HG03060 (cell line): ENCODE results near the gene C9orf78.

ENCODE experiments used
- ATAC-seq: cut with Tn5 transposase; IDR thresholded peaks from one replicate; pipeline ENCODE4 v1.9.1; 2021; ENCODE audit warnings: low read depth, moderate number of reproducible peaks; ENCODE audit not compliant: unreplicated experiment

The C9orf78 gene

DNA sequence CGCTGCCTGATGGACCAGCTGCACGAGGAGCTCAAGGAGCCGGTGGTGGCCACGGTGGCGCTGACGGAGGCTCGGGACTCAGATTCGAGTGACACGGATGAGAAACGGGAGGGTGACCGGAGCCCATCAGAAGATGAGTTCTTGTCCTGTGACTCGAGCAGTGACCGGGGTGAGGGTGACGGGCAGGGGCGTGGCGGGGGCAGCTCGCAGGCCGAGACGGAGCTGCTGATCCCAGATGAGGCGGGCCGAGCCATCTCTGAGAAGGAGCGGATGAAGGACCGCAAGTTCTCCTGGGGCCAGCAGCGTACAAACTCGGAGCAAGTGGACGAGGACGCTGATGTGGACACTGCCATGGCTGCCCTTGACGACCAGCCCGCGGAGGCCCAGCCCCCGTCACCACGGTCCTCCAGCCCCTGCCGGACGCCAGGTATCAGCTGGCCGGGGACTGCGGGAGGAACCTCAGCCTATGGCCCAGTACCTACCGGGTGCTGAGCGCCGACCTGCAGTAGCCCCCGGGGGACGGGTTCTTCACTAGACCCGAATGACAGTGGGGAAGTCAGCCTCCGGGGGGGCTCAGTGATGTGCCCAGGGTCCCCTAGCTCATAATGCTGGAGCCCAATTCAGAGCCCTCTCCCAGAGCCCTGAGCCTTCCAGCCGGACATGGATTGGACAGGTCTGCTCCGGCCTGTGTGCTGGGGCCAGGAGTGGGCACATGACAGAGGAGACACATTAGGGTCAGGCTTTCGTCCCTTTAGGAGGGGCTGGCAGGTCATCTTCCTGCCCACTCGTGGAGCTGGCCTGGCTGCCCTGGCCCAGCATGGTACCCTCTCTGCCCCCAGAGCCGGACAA lies 33.2 kb upstream of the C9orf78 start:
- ATAC-seq = no peak

DNA sequence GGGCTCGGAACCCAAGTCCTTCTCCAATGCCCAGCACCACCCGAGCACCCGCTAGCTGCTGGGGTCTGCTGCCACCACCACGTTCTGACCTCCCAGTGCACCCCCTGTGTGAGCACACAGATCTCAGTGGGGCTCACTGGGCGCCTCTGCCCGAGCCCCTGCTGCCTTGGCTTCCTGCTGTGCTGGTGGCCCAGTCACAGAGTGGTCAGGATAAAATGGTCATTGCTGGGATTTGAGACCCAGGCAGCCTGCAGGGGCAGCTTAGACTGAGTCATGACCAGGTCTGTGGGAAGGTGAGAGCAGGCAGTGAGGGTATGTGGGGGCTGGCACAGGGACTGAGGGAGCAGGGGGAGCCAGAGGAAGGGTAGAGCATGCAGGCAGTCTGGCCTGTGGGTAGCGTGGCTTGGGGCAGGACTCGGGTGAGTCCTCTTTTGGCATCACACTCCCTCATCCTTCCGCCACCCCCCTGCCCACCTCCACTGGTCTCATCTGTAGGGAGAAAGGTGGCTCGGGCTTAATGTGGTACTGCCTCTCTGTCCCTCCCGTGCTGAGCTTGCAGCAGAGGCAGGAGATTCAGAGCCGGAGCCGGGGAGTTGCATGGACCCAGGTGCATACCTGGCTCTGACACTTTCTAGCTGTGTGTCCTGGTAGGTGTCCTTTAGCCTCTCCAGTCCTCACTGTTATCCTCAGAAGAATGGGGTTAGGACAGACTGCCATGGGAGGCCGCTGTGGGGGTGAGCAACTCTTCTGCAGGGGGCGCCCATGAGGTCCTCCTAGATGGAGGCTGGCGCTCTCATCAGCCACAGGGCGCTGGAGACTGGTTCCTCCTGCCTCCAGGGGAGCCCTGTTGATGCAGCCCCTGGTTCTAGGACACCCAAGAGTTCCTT lies 32.3 kb upstream of the C9orf78 start:
- ATAC-seq = no peak

DNA sequence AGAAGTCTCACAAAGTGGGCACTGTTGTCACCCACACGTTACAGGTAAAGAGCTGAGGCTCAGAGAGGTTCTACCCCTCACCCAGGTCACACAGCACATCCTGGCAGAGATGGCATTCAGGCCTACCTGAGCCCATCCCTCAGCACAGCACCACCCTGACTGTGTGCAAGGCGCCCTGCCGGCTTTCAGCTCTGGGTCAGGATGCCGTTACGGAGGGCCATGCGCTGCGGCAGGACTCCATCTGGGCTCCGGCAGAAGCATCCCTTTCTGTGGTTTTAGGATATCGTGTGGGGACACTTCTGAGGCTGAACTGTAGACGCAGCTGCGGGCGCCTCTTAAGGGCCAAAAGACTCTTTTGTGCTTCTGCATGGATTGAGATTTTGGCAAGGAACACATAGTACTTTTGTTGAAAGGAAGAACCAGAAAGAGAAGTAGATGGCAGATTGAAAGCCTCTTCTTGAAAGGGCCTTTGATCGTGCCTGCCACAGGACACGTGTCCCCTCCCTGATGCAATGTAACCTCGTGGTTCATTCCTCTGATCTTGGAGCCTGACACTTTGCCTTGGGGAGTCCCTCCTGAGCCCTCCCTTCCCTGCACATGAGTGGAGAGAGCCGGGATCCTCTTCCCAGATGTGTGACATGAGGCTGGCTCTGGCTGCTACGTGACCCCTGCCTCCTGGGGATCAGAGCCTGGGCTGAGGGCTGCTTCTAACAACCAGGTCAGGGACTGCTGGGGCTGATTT lies 31.5 kb upstream of the C9orf78 start:
- no peak for ATAC-seq

DNA sequence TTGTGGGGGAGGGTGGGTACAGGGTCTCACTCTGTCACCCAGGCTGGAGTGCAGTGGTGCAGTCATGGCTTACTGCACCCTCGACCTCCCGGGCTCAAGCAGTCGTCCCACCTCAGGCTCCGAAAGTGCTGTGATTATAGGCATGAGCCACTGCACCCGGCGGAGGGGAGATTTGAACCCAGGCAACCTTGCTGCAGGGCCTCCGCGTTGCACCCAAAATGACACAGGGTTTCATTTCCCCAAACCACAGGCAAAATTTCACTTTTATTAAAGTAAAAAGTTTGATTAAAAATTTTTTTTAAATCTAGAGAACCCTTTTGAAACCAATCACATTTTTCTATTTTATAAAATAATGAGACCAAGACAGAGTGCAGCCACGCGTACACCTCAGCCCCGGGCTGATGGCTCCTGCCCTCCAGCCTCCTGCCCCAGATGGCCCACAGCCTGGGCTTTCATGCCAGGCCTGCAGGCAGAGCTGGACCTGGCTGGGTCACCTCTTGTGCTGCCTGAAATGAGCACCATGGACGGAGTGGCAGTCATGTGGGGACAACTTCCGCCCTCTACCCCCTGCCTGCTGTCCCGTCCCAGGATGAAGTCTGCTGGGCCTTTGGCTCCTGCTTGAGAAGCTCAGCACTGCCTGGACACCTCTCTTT lies 30.7 kb upstream of the C9orf78 start:
- ATAC-seq = no peak

DNA sequence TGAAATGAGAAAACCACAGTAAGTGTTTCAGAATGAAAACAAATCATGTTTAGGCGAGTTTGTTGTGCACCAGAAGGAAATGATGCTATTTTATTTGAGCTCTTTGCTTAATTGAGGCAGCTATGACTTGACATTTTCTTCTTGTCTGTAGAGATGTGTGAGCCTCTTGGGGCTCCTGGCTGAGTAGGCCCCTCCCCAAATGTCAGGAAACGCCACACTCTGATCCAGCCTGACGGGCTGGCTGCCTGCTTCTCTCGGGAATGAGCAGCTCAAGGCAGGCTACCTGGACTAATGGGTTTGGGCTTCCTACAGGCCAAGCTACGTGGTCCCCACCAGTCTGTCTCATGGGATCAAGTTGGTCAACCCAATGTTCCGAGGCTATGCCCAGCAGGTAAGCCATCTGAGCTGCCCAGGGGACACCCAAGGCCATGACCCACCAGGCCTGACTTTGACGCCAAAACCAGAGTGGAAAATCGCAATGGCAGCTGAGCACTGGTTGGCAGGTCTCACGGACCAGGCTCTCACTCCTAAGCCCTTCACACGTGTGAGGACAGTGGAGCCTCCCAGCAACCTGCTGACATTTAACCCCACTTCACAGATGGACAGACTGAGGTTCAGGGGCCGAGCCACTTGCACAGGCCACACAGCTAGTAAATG lies 30.0 kb upstream of the C9orf78 start:
- no peak for ATAC-seq

DNA sequence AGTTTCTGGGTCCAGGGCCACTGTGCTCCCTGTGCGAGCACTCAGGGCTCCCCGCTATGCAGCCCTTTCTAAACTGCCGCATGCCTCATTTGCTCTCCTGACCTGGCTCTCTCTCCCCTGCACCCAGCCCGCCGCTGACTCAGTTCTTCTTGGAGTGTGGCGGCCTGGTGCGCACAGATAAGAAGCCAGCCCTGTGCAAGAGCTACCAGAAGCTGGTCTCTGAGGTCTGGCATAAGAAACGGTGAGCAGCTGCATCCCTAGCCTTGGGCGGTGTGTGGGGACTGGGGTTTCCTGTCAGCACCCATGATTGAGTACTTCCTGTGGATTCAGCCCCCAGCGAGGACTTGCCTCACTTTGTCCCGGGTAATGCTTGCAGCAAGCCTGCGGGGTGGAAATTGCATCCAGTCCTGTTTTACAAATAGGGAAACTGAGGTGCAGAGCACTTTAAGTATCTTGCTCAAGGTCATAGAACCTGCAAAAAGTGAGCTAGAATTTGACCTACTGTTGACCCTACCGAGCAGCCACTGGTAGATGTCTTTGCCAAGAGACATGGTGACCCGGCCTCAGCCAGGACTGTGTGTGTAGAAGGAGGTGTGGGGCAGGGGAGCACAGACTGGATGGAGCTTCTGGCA lies 28.1 kb upstream of the C9orf78 start:
- ATAC-seq = no peak

DNA sequence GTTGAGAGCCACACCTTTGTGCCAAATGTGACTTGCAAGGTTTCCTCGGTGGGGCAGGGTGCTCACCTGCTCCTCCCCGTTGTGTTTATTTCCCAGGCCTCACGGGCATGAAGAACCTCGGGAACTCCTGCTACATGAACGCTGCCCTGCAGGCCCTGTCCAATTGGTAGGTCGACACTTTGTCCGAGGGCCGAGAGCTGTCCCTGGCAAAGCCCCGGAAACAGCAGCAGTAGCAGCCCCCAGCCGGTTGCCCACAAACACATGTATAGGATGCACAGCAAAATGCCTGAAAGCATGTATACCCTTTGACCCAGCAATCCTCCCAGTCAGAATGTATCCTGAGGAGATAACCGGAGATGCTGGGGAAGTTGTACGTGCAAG lies 26.4 kb upstream of the C9orf78 start:
- no peak for ATAC-seq

DNA sequence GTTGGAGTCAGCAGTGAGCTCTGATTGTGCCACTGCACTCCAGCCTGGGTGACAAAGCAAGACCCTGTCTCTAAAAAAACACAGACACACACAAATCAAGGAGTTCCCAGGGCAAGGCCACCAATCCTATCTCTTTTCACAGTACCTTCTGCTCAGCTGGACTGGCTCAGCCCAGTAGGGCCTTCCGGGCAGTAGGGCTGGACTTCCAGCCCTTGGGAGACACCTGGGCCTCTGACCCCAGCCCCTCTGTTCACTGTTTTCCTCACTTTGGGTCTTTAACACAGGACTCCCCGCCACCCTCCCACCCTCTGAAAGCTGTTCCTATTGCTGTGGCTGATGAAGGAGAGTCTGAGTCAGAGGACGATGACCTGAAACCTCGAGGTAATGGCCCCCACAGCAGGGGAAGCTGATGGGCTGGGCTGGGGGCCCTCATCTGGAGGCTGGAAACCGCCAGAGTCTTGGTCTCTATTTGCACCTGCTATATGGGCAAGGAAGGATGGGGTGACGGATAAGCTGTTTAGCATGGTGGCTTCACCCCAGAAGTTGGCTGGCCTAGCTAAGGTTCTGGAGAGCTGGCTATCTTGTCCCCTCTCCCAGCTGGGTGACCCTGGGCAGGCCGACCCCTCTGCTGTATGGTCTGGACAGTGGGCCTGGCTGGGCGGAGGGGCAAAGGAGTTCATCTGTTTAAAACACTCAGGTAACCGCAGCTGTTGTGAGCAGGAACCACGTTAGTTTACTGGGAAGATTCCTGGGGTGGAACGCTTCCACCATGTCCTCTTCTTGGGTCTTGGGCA lies 25.8 kb upstream of the C9orf78 start:
- ATAC-seq = no peak

DNA sequence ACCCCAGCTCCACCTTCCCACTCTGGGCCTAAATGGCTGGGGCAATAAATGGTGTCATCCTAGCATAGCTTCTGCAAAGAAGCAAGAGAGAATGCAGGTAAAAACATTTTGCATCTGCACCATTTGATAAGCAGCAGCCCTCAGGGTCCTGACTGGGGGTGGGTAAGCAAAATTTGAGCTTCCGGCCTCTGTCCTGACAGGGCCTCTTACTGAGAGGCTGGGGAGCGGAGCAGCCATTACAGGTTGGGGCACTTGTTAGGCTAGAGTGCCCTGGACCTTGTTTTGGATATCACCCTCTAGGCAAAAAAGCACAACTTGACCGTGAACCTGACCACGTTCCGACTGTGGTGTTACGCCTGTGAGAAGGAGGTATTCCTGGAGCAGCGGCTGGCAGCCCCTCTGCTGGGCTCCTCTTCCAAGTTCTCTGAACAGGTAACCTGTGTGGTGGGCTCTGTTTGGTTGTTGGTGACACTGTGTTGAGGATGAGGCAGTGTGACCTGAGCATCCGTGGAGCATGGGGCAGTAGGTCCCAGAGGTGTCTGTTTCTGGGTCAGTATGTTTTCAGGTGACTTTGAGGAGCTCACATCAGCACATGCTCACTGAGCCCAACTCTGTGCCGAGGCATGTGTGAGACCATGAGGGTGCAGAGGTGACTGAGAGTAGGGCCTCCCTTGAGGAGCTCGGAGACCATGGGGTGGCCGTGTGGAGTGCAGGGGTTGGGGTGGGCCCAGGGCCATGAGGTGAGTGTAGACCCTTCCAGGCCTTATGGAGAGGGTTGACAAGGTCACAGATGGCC lies 23.3 kb upstream of the C9orf78 start:
- ATAC-seq = no peak

DNA sequence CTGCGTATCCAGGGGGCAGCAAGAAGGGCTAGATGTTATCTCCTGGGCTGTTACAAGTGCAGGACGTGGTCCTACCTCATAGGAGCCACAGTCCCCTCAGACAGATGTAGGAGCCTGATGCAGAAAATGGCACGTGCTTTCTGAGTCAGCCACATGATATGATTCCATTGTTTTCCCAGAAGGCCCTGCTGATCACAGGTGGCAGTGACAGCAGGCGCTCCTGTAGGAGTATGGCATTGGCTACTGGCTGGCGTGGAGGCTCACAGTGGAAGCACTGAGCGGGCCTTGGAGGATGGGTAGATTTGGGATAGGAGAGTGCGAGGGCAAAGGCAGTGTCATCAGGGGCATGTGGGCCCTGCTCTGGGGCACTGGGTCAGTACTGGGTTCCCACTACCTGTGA lies 22.1 kb upstream of the C9orf78 start:
- ATAC-seq = no peak

DNA sequence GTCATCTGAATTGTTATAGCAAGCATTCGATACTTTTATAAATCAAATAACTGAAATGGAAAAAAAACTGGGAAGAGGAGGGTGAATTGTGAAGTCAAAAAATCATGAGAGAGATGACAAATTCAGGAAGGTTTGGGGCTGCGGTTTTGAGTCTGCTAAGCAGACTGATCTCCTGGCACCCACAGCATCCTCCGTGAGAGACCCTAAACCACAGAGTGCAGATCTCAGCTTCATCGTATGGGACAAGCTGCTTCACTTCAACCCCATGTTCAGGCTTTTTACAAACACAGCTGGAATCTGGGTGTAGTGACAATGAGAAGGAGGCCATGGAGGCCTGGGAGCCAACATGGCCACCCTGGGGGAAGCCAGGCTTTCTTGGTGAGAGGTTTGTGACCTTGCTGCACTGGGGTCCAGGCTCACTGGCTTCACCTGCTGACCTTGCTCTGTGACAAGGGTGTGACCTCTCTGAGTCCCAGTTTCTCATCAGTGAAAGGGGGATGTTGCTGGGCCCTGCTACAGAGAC lies 19.6 kb upstream of the C9orf78 start:
- ATAC-seq = no peak

DNA sequence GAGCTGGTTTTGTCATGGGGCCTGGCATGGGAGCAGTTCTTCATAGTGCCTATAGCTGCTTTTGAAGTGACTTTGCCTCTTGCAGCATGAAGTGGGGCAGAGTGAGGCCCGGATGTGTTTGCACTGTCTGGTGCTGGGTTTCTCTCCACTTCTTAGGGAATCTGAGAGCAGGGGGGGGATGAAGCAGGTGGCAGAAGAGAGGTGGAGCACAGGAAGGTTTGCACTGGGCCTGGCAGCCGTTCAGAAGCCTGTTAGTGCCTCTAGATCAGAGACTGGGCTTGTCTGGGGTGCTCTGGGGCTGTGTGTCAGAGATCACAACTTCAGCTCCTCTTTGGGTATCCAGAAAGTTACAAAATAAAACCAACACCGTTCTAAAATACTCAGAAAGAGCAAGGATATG lies 18.5 kb upstream of the C9orf78 start:
- no peak for ATAC-seq

DNA sequence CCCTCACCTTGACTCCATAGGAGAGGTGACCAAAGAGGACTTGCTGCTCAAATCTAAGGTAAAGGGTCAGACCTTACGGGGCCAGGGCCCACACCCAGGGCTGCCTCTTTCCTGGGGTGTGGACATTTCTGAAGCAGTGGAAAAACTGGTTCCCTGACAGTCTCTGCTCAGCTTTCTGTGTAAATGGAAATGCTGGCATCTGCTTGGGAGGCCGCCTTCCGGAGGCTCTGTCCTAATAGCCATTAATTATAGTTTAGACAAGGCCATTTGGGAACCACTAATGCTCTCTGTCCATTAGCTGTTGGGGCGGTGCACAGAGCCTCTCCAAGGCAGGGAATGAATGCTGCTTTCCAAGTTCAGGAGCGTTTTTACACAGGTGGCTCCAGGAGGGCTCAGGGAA lies 17.5 kb upstream of the C9orf78 start:
- no peak for ATAC-seq

DNA sequence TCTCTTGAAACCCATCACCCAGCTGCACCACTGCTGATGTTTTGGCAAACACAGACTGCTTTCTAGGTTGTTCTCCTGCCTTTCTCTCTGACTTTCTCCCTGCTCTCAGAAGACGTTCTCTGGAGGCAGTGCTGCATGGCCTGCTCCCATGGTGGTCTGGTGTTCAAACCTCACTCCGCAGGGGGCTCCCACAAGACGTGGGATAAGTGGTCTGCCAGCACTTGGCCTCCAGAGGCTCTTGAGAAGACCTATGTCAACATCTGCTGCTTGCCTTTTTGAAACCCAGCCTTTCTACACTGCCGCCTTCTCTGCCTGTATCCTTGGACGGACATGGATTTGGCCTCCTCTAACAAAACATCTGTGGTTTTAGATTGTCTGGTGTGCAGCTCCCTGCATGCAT lies 16.7 kb upstream of the C9orf78 start:
- ATAC-seq = no peak

DNA sequence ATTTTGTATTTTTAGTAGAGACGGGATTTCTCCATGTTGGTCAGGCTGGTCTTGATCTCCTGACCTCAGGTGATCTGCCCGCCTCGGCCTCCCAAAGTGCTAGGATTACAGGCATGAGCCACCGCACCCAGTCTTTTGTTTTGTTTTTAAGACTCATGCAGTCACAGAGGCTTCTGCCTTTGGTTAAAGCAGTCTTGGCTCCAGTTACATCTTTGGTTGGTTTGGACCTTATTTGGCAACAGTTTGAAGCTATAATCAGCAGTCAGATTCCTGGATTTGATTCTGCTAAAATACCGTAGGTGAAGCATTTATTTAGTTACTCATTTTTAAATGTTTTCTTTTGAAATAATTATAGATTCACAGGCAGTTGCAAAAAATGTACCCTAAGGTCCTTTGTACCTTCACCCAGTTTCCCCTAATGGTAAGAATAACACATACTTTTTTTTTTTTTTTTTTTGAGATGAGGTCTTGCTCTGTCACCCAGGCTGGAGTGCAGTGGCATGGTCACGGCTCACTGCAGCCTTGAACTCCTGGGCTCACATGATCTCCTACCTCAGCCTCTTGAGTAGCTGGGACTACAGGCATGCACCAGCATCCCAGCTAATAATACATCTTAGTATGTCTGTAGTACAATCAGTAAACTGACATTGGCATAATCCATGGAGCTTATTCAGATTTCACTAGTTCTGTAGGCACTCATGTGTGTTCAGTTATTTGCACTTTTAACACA lies 15.9 kb upstream of the C9orf78 start:
- no peak for ATAC-seq

DNA sequence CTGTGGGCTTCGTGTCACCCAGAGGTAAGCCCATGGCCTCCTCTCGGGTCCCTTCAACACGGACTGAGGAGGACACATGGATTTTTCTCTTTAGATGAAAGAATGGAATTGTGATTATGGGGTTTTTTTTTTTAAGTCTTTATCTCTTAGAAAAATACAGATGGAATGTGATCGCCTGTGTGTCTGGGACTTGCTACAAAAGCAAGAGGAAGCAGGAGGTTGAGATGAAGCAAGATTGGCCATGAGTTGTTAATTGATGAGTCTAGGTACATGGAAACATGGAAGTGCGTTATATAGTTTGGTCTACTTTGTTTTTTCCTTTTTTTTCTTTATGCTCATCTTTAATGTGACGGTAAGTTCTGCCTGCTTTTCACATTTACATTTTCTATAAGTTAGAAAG lies 14.8 kb upstream of the C9orf78 start:
- ATAC-seq = no peak
